ENCODE data around the gene SLC16A3. TPM values are rescaled to one million over a fixed set of nuclear protein-coding genes. Genes with fewer than 3 reads are reported as not detected.

The SLC16A3 gene
- polyA plus RNA-seq, 1 donor from 2014 or later: 3.7 TPM

DNA sequence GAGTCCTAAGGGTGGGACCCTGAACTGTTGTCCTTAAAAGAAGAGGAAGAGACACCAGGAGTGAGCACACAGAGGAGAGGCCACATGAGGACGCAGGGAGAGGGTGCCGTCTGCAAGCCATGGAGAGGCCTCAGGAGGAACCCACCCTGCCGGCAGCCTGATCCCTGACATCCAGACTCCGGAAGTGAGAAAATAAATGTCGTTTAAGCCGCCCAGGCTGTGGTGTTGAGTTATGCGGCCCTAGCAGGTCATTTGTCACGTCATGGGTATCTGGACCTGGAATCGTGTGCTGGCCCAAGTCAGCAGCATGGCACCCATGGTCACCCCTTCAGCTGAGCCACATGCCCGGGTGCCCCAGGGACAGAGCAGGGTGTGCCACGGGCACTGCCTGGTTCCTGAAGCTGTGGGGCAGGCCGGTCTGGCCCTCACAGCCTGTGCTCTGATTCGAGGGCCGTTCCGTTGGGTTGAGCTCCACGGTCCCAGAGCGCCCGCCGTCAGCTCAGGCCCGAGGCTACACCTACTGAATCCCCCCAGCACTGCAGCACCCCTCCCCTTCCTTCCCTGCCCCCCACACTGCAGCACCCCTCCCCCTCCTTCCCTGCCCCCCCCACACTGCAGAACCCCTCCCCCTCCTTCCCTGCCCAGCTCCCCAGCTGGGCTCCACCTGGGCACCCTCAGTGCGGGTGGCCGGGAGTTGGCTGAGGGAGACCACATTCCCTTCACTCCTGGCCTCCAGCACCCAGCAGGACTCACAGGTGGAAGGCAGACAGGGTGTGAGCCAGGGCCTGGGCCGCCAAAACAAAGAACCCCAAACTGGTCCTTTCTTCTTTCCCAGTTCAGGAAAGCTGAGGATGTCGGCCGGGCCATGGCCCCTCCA, 13.5 kb upstream of the SLC16A3 start:
- H3K27me3 Mint-ChIP-seq: no peaks in the 10 kb centered on the region
- H3K27ac Mint-ChIP-seq: peak overlapping the region; percentile 90 to 93 (median 91)
- peak overlapping the region in 3 of 4 donors; percentile 8 to 93 (median 85) for H3K4me3 Mint-ChIP-seq
- no peaks in the 10 kb centered on the region for H3K36me3 Mint-ChIP-seq
- H3K4me1 Mint-ChIP-seq: peaks cover 0 to 23% (median 21%) of the 10 kb centered on the region in 3 donors
- no peaks in the 10 kb centered on the region for H3K9me3 Mint-ChIP-seq

GRCh38 chr17:82215972-82216300, 12.9 kb upstream of the SLC16A3 start:
- Mint-ChIP-seq H3K9me3 (no peaks in the 10 kb centered on the region), H3K4me1 (peaks cover 0 to 23% (median 21%) of the 10 kb centered on the region in 3 donors), H3K4me3 (peak overlapping the region; percentile 34 to 93 (median 57)), H3K27me3 (no peaks in the 10 kb centered on the region), H3K27ac (peak overlapping the region; percentile 89 to 93 (median 91)), H3K36me3 (no peaks in the 10 kb centered on the region)

DNA sequence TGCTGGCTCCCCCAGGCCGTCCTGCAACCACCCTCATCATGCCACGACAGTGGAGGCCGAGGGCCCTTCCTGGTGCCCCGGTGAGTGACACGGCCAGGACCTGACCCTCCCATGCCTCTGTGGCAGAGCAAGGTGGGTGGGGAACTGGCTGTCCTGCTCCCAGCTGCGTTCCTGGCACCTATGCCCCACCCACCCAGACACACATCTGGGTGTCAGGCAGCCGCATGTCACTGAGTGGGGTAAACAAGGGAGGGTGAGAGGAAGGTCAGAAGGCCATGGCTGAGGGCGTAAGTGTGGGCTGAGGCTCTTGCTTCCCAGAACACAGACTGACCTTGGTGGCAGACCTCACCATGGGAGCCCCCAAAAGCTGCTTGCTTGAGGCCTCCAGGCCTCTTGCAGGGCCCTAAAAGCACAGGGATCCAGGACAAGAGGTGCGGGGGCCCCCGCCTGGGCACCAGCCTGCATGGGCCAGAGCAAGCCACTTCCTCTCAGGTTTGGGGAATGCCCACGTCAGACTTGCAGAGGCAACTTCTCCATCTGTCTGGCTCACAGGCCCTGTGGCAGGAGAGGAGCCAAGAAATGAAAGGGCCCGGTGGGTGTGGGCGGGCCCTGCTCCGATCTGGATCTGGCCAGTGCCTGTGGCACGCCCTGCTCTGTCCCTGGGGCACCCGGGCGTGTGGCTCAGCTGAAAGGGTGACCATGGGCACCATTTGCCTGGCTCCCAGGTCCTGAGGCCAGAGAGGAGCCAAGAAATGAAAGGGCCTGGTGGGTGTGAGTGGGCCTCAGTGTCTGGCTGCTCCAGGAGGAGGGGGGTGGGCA, 12.3 kb upstream of the SLC16A3 start:
- Mint-ChIP-seq H3K27me3 (no peaks in the 10 kb centered on the region), H3K9me3 (no peaks in the 10 kb centered on the region), H3K36me3 (no peaks in the 10 kb centered on the region), H3K27ac (peak overlapping the region; percentile 89 to 93 (median 91)), H3K4me1 (peaks cover 0 to 23% (median 21%) of the 10 kb centered on the region in 3 donors), H3K4me3 (peak overlapping the region; percentile 34 to 93 (median 68))

DNA sequence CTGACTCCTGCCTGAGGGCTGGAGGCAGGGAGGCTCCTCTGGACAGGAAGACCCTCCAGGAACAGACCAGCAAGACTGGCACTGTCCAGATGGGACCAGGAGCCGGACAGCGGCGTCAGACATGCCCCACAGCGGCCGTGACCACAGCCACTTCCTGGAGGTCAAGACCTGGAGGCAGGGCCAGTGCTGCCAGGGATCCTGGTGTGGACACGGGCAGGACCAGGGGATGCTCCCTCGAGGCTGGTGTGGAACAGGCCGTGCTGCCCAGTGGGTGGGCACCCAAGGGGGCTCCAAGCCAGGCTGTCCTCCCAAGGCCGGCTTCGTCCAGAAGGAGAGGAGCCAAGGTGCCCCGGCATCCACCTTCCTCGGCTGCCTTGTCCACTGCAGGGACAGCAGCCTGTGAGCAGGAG, 11.7 kb upstream of the SLC16A3 start:
- peak overlapping the region; percentile 89 to 93 (median 91) for H3K27ac Mint-ChIP-seq
- peak overlapping the region in 2 of 4 donors; percentile 55 to 93 for H3K4me3 Mint-ChIP-seq

DNA sequence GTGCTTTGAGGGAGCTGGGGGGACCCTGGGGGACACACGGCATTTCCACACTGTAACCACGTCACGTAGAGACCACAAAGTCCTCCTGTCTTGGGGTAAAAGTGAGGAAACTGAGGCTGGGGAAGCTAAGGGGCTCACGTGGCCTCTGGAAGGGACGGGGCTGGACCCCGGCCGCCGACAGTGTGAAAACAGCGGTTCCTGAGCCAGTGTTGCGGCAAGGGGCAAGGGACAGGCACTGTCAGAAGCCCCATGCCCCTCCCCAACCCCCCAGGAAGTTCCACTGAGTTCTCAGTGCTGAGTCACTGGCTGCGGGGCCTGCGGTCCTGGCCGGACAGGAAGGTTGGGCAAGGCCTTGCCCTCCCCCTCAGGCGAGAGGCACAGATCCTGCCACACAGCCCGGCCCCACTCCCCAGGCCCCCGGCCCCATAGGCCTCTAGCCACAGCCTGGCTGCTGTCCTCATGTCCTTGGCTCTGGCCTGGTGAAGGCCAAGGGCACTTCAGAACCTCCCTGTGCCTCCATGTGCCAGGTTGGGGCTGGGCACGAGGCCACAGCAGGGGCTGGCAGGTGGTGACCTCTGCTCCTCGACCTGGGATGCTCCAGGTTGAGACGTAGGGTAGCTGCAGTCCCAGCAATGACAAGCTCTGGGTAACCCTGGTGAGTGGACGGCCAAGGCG, 11.2 kb upstream of the SLC16A3 start:
- Mint-ChIP-seq H3K9me3 (no peaks in the 10 kb centered on the region), H3K27ac (no peak overlapping the region), H3K4me3 (no peak overlapping the region), H3K4me1 (peaks cover 0 to 20% (median 18%) of the 10 kb centered on the region in 3 donors), H3K27me3 (no peaks in the 10 kb centered on the region), H3K36me3 (no peaks in the 10 kb centered on the region)

More for the DNA sequence above, 11.7 kb upstream of the SLC16A3 start:
- H3K4me1 Mint-ChIP-seq: peaks cover 0 to 20% (median 18%) of the 10 kb centered on the region in 3 donors
- no peaks in the 10 kb centered on the region for H3K9me3 Mint-ChIP-seq
- no peaks in the 10 kb centered on the region for H3K36me3 Mint-ChIP-seq
- no peaks in the 10 kb centered on the region for H3K27me3 Mint-ChIP-seq

GRCh38 chr17:82218349-82219075, 10.3 kb upstream of the SLC16A3 start:
- H3K27ac Mint-ChIP-seq: no peak overlapping the region
- no peaks in the 10 kb centered on the region for H3K9me3 Mint-ChIP-seq
- peaks cover 0 to 19% (median 18%) of the 10 kb centered on the region in 3 donors for H3K4me1 Mint-ChIP-seq
- no peak overlapping the region for H3K4me3 Mint-ChIP-seq
- H3K36me3 Mint-ChIP-seq: no peaks in the 10 kb centered on the region
- no peaks in the 10 kb centered on the region for H3K27me3 Mint-ChIP-seq

DNA sequence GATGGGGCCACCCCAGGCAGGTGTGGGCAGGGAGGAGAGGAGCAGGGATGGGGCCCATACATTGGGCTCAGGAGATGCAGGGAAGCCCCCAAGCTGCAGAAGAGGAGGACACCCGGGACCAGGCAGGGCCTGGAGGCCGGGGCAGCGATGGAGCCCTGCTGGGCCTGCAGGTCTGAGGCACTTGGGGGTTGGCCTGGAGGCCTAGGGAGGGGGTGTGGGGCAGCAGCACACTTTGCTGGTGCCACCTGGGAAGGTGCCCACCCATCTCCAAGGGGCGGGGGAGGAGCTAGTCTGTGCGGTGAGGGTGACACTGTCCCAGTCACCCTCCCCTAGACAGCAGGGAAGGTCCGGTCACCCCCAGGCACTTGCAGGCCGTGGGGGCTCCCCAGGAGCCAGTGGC, 9.8 kb upstream of the SLC16A3 start:
- no peak overlapping the region for H3K4me3 Mint-ChIP-seq
- H3K36me3 Mint-ChIP-seq: no peaks in the 10 kb centered on the region
- no peak overlapping the region for H3K27ac Mint-ChIP-seq
- no peaks in the 10 kb centered on the region for H3K9me3 Mint-ChIP-seq
- H3K27me3 Mint-ChIP-seq: no peaks in the 10 kb centered on the region
- peaks cover 0 to 17% (median 16%) of the 10 kb centered on the region in 3 donors for H3K4me1 Mint-ChIP-seq

GRCh38 chr17:82219753-82220709, 8.8 kb upstream of the SLC16A3 start:
- Mint-ChIP-seq H3K27ac (peak overlapping the region in 1 of 3 donors; percentile 35), H3K4me1 (peaks cover 0 to 15% (median 14%) of the 10 kb centered on the region in 3 donors), H3K27me3 (no peaks in the 10 kb centered on the region), H3K9me3 (no peaks in the 10 kb centered on the region), H3K4me3 (no peak overlapping the region), H3K36me3 (no peaks in the 10 kb centered on the region)

- no peaks in the 10 kb centered on the region for H3K36me3 Mint-ChIP-seq
- H3K27ac Mint-ChIP-seq: peak overlapping the region in 1 of 3 donors; percentile 53
- peak overlapping the region in 2 of 4 donors; percentile 42 to 60 for H3K4me3 Mint-ChIP-seq
- no peaks in the 10 kb centered on the region for H3K9me3 Mint-ChIP-seq
- no peaks in the 10 kb centered on the region for H3K27me3 Mint-ChIP-seq
- peaks cover 0 to 6% (median 6%) of the 10 kb centered on the region in 3 donors for H3K4me1 Mint-ChIP-seq
Measured at GRCh38 chr17:82221341-82221902, 7.4 kb upstream of the SLC16A3 start.

- Mint-ChIP-seq H3K9me3 (no peaks in the 10 kb centered on the region), H3K4me3 (no peak overlapping the region), H3K36me3 (no peaks in the 10 kb centered on the region), H3K4me1 (no peaks in the 10 kb centered on the region), H3K27ac (no peak overlapping the region), H3K27me3 (no peaks in the 10 kb centered on the region)
Measured at GRCh38 chr17:82222816-82223215, 6.0 kb upstream of the SLC16A3 start.

- H3K4me3 Mint-ChIP-seq: peak overlapping the region in 1 of 4 donors; percentile 45
- no peaks in the 10 kb centered on the region for H3K36me3 Mint-ChIP-seq
- no peaks in the 10 kb centered on the region for H3K9me3 Mint-ChIP-seq
- no peaks in the 10 kb centered on the region for H3K4me1 Mint-ChIP-seq
- H3K27me3 Mint-ChIP-seq: no peaks in the 10 kb centered on the region
- no peak overlapping the region for H3K27ac Mint-ChIP-seq
Measured at GRCh38 chr17:82223517-82223916, 5.3 kb upstream of the SLC16A3 start.

- Mint-ChIP-seq H3K36me3 (no peaks in the 10 kb centered on the region), H3K27me3 (no peaks in the 10 kb centered on the region), H3K4me1 (no peaks in the 10 kb centered on the region), H3K4me3 (peak overlapping the region in 1 of 4 donors; percentile 61), H3K9me3 (no peaks in the 10 kb centered on the region), H3K27ac (no peak overlapping the region)
Measured at GRCh38 chr17:82224666-82225065, 4.2 kb upstream of the SLC16A3 start.

- H3K36me3 Mint-ChIP-seq: no peaks in the 10 kb centered on the region
- H3K4me1 Mint-ChIP-seq: peaks cover 0 to 5% (median 3%) of the 10 kb centered on the region in 3 donors
- H3K4me3 Mint-ChIP-seq: no peak overlapping the region
- no peaks in the 10 kb centered on the region for H3K9me3 Mint-ChIP-seq
- no peaks in the 10 kb centered on the region for H3K27me3 Mint-ChIP-seq
- no peak overlapping the region for H3K27ac Mint-ChIP-seq
Measured at GRCh38 chr17:82225368-82226029, 3.3 kb upstream of the SLC16A3 start.

Measured in IgD-negative memory B cell (primary cell).